Measurements from ENCODE around the gene BSND.

The BSND gene

DNA sequence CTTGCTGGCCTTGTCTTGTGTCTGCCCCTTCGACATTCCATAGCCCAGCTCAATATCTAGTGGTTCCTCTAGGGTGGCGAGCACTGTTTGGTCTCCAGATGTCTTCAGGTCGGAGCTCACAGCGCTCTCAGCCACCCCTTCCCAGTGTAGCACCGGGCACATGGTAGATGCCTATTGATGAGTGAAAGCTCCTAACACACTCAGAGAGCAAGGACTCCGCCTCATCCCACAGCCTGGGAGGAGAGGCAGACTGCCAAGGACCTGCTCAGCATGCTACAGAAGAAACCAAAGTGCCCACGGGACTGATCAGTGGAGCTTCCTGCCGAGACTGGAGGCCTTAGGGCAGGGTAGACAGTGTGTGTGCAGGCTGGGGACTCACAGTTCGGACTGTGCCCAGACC is 51.5 kb downstream of the BSND start:
- TF ChIP-seq GATA2 (IDR thresholded peaks at IDR 0.05; ENCODE audit: low read depth, low read length): no peak; the same call in 1 of the 2 replicates
- no peak for TF ChIP-seq GATA3 (IDR thresholded peaks at IDR 0.05; ENCODE audit: low read depth, low read length)

DNA sequence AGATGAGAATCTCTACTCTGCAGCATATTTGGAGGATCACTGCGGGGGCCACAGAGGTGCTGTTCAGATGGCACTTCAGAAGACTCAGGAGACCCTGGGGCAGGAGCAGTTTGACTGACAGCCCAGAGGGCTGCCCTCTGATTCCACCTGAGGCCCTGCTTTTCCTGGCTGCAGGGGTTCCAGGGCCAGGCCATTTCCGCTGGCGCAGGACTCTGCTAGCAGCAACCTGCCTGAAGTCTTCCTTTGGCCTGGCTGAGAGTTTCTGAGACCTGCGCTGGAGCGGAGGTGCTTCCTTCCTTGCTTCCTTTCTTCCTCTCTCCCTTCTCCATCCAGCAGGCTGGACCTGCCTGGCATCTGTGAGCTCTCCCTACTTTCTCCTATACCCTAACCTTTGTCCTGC is 52.4 kb downstream of the BSND start:
- TF ChIP-seq GATA2 (IDR thresholded peaks at IDR 0.05; ENCODE audit: low read depth, low read length) (no peak), GATA3 (IDR thresholded peaks at IDR 0.05; ENCODE audit: low read depth, low read length) (no peak)

DNA sequence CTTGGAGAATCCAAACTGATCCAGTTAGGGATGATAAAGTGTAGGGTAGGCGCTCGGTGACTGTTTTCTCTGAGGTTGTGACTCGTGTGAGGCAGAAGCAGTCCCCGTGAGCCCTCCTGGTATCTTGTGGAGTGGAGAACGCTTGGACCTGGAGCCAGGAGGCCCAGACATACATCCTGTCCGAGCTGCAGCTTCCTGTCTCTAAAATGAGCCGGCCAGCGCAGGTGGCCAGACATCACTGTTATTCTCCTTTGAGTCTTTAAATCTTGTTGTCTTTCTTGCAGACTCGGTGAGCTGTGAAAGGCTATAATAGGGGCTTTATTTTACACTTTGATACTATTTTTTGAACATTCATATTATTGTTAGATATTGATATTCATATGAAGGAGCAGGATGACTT is 52.9 kb downstream of the BSND start:
- TF ChIP-seq GATA3 (IDR thresholded peaks at IDR 0.05; ENCODE audit: low read depth, low read length) (no peak), GATA2 (IDR thresholded peaks at IDR 0.05; ENCODE audit: low read depth, low read length) (no peak)

DNA sequence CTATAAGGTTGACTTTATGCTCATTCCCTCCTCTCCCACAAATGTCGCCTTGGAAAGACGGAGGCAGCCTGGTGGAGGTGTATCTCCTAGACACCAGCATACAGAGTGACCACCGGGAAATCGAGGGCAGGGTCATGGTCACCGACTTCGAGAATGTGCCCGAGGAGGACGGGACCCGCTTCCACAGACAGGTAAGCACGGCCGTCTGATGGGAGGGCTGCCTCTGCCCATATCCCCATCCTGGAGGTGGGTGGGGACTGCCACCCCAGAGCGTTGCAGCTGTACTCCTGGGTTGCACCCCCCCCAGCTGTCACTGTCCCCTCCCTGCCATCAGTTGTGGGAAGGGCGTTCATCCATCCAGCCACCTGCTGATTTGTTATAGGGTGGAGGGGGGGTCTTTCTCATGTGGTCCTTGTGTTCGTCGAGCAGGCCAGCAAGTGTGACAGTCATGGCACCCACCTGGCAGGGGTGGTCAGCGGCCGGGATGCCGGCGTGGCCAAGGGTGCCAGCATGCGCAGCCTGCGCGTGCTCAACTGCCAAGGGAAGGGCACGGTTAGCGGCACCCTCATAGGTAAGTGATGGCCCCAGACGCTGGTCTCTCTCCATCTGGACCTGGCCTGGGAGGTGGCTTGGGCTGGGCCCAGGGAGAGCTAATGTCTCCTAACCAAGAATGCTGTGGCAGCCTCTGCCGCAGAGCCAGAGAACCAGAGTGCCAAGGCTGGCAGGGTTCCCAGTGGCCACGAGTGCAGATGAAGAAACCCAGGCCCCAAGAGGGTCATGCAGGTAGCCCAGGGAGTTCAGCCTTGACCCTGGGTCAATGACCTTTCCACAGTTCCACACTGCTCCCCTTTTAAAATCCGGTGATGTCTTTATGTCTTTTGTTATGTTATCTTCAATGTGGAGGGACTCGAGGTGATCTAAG is 53.7 kb downstream of the BSND start:
- no peak for TF ChIP-seq GATA2 (IDR thresholded peaks at IDR 0.05; ENCODE audit: low read depth, low read length)
- no peak for TF ChIP-seq GATA3 (IDR thresholded peaks at IDR 0.05; ENCODE audit: low read depth, low read length)

DNA sequence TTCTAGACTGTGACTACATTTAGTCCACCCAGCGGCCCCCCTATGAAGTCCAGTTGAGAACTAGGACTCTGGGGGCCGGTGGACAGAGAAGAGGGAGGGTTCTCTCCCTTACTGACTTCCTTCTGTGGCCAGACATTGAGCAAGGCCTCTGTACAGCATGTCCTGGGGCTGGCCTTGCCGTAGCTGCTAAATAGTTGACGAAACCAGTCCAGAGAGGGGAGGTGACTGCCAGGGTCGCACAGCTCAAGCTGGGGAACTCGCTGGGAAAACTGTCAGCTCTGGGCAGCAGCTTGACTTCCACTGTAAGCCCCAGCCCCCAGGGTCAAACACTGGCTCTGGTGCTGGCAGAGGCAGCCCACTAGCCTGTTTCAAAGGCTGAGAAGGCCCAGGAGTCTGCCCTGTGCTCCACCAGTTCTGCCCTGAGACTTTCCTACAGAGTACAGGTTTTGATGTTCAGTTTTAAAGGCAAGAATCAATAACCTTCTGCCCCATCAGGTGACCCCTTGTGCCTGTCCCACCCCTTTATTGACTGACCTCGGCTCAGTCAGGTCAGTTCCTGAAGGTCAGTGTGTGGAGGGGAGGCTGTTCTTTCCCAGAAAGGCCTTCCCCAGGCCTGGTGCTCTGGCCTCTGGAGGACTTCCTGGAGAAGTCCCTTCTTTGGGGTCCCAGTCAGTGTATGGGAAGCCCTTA is 54.7 kb downstream of the BSND start:
- TF ChIP-seq GATA3 (IDR thresholded peaks at IDR 0.05; ENCODE audit: low read depth, low read length) (no peak), GATA2 (IDR thresholded peaks at IDR 0.05; ENCODE audit: low read depth, low read length) (no peak)

DNA sequence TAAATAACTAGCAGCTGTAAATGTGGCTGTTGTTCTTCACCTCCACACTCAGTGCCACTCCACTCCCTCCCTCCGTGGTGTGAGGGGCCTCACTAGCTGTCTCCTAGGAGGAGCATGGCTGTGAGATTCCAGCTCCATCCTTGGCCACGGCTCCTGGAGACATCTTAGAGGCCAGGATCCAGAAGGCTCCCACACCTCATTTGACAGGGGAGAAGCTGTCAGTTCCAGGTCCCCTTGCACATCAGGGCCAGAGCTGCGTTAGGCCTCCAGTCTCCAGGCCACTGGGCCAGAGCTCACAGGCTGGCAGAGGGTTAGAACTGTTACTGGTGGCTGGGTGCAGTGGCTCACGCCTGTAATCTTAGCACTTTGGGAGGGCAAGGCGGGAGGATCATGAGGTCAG is 55.7 kb downstream of the BSND start:
- TF ChIP-seq GATA2 (IDR thresholded peaks at IDR 0.05; ENCODE audit: low read depth, low read length) (no peak), GATA3 (IDR thresholded peaks at IDR 0.05; ENCODE audit: low read depth, low read length) (no peak)

DNA sequence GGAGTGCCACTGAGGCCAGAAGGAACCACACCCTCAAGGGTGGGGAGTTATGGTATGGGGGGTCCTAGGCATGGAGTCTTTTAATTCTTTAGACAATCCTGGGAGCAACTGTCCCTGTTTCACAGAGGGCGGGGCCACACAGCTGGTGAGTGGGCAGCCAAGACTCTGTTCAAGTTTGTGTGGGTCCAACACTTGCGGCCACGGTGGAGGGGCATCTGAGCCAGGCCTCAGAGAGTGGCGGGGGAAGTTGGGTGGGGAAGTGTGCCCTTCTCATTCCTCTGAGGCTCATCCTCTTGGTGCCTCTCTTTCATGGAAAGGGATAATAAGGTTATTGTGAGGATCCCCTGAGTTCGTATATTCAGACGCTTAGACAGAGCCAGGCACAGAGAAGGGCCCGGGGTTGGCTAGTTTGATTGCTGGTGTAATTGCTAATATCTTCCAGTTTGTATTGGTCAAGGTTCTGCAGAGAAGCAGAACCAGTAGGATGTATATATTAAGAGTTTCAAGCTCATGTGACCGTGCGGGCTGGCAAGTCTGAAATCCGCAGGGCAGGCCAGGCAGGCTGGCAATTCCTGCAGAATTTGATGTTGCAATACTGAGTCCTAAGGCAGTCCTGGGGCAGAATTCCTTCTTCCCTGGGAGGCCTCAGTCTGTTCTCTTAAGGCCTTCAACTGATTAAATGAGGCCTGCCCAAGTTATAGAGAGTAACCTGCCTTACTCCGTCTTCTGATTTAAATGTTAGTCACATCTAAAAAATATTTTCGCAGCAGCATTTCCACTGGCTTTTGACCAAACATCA is 56.5 kb downstream of the BSND start:
- TF ChIP-seq GATA3 (IDR thresholded peaks at IDR 0.05; ENCODE audit: low read depth, low read length) (no peak), GATA2 (IDR thresholded peaks at IDR 0.05; ENCODE audit: low read depth, low read length) (no peak)

DNA sequence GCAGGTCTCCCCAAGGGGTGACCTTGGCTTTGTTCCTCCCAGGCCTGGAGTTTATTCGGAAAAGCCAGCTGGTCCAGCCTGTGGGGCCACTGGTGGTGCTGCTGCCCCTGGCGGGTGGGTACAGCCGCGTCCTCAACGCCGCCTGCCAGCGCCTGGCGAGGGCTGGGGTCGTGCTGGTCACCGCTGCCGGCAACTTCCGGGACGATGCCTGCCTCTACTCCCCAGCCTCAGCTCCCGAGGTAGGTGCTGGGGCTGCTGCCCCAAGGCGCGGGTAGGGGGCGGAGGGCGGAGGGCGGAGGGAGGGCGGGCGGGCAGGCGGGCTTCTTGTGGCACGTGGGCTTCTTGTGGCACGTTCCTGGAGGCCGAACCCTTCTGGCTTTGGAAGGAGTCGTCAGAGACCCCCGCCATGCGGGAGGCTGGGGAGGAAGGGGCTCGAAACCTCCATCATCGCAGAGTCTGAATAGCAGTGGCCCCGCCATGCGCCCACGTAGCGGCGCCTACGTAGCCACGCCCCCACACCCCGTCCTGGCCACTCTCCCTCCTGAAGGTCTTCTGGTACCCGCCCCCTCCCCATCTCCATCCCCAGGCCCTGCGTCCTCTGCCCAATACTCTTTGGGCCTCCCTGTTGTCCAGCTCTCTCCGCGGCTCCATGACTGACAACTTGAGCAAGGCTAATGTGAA is 57.4 kb downstream of the BSND start:
- no peak for TF ChIP-seq GATA3 (IDR thresholded peaks at IDR 0.05; ENCODE audit: low read depth, low read length)
- no peak for TF ChIP-seq GATA2 (IDR thresholded peaks at IDR 0.05; ENCODE audit: low read depth, low read length)

DNA sequence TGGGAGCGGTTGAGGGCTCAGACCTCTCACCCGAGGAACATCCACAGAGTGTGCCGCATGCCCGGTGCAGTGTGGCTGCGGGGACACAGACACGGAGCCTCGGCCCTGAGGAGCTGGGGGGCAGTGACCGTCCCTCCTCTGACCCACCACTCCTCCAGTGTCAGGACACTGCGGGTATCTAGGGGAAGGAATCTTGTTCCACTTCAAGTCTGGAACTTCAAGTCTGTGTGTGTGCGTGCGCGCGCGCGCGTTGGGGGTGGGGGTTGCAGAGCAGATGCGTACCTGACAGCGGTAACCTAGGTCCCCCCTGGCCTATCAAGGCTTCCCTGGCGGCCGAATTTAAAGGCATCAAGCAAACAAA is 57.9 kb downstream of the BSND start:
- TF ChIP-seq GATA3 (IDR thresholded peaks at IDR 0.05; ENCODE audit: low read depth, low read length) (no peak), GATA2 (IDR thresholded peaks at IDR 0.05; ENCODE audit: low read depth, low read length) (no peak)

DNA sequence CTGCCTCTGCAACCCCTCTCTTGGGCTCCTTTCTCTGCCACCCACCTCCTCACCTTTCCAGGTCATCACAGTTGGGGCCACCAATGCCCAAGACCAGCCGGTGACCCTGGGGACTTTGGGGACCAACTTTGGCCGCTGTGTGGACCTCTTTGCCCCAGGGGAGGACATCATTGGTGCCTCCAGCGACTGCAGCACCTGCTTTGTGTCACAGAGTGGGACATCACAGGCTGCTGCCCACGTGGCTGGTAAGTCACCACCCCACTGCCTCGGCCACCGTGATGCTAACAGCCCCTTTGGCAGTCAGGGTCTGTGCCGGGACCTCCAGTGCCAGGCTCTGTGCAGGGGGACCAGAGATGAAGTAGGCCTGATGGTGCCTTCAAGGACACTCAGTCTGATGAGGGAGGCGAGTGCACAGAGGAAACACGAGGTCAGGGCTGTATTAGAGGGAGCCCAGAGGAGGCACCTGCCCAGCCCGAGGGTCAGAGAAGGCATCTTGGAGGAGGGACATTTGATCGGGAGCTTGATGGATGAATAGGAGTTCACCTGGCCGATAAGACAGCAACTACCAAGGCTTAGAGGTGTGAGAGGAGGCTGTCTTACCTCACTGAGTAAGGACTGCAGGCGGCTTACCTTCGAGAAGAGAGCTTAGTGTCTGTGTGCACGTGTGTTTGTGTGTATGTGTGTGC is 58.7 kb downstream of the BSND start:
- no peak for TF ChIP-seq GATA2 (IDR thresholded peaks at IDR 0.05; ENCODE audit: low read depth, low read length)
- no peak for TF ChIP-seq GATA3 (IDR thresholded peaks at IDR 0.05; ENCODE audit: low read depth, low read length)

DNA sequence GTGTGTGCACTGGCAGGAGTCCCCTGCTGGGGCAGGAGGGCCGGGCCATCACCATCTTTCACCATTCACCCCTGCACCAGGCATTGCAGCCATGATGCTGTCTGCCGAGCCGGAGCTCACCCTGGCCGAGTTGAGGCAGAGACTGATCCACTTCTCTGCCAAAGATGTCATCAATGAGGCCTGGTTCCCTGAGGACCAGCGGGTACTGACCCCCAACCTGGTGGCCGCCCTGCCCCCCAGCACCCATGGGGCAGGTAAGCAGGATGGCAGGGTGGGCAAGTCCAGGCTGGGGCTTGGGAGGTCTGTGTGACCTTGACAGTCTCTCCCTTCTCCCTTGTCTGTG is 59.2 kb downstream of the BSND start:
- TF ChIP-seq GATA3 (IDR thresholded peaks at IDR 0.05; ENCODE audit: low read depth, low read length) (no peak), GATA2 (IDR thresholded peaks at IDR 0.05; ENCODE audit: low read depth, low read length) (no peak)

DNA sequence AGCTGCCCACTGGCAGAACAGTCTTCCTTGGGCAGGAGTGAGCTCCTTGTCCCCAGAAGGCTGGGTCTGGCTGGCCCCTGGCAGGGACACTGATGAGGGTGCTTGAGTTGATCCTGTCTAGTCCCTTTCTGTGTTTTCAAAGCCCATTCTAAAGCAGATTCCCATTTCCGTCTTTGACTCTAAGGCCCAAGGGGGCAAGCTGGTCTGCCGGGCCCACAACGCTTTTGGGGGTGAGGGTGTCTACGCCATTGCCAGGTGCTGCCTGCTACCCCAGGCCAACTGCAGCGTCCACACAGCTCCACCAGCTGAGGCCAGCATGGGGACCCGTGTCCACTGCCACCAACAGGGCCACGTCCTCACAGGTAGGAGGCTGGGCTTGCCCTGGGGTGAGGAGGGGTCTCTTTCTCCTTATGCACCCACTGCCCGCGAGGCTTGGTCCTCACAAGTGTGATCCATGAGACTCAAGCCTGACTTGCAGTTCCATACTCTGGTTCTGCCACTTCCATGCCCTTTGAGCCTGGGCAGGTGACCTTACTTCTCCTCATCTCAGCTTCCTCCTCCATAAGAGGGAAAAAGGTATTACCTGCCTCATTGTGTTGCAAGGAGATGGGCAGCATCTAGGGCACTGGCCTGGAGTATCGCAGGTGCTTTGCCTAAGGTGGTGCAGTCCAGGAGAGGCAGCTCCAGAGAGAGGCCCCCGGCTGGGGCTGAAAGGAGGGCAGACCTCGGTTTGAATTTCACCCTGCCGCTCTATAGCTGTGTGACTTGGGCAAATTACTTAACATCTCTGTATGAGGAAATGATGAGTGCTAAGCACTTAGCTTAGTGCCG is 60.8 kb downstream of the BSND start:
- TF ChIP-seq GATA2 (IDR thresholded peaks at IDR 0.05; ENCODE audit: low read depth, low read length) (no peak), GATA3 (IDR thresholded peaks at IDR 0.05; ENCODE audit: low read depth, low read length) (no peak)

All from SH-SY5Y (cell line).